Neural cell (in vitro differentiated cells): ENCODE results near the gene TUBB4B. TPM values are rescaled to one million over a fixed set of nuclear protein-coding genes. Genes with fewer than 3 reads are reported as not detected.

Source experiments
- H2AFZ ChIP-seq: fragments of 200-600, 300-800 bp; sonication (generic), shearing (Covaris generic); 2 replicates; pipeline ENCODE4 v1.6.0; 2014; ENCODE audit warnings: low read depth, mild to moderate bottlenecking, antibody characterized with exemption, low read length, moderate library complexity
- H3F3A ChIP-seq: fragments of 200-600 bp; shearing (Covaris generic); 2 replicates; pipeline ENCODE4 v1.6.1; 2016; ENCODE audit warnings: mild to moderate bottlenecking, moderate library complexity, mixed read lengths, antibody characterized with exemption, low read length; ENCODE audit not compliant: insufficient read depth, poor library complexity, severe bottlenecking
- H3K27ac ChIP-seq: fragments of 200-600, 300-800 bp; sonication (generic), shearing (Covaris generic); 2 replicates; pipeline ENCODE4 v1.5.1; 2014; ENCODE audit warnings: mild to moderate bottlenecking, low read length, moderate library complexity
- H3K27me3 ChIP-seq: fragments of 300-800, 200-600 bp; sonication (generic), shearing (Covaris generic); 2 replicates; pipeline ENCODE4 v1.6.0; 2014; ENCODE audit warnings: mild to moderate bottlenecking, low read depth, low read length, moderate library complexity; ENCODE audit not compliant: insufficient read depth
- H3K36me3 ChIP-seq: fragments of 300-800, 200-600 bp; sonication (generic), shearing (Covaris generic); 2 replicates; pipeline ENCODE4 v1.5.1; 2014; ENCODE audit warnings: mild to moderate bottlenecking, antibody characterized with exemption, low read length, moderate library complexity; ENCODE audit not compliant: insufficient read depth
- H3K4me2 ChIP-seq: fragments of 300-800, 200-600 bp; sonication (generic), shearing (Covaris generic); 2 replicates; pipeline ENCODE4 v1.6.0; 2014; ENCODE audit warnings: mild to moderate bottlenecking, low read length
- H3K4me3 ChIP-seq: fragments of 300-800, 200-600 bp; sonication (generic), shearing (Covaris generic); 2 replicates; pipeline ENCODE4 v1.5.1; 2014; ENCODE audit warnings: mild to moderate bottlenecking, low read length, moderate library complexity
- H3K79me2 ChIP-seq: fragments of 200-600 bp; shearing (Covaris generic); replicated peaks from 2 replicates; pipeline ENCODE4 v1.6.0; 2014; ENCODE audit warnings: mild to moderate bottlenecking, low read length, moderate library complexity; ENCODE audit not compliant: insufficient read depth
- H3K9ac ChIP-seq: fragments of 300-800, 200-600 bp; sonication (generic), shearing (Covaris generic); 2 replicates; pipeline ENCODE4 v1.6.1; 2016; ENCODE audit warnings: mild to moderate bottlenecking, low read length, mixed read lengths
- H3K9me2 ChIP-seq: fragments of 200-600 bp; shearing (Covaris generic); 2 replicates; pipeline ENCODE4 v1.6.1; 2016; ENCODE audit warnings: mild to moderate bottlenecking, low read length, mixed read lengths; ENCODE audit not compliant: insufficient read depth
- H3K9me3 ChIP-seq: fragments of 200-600, 300-800 bp; sonication (generic), shearing (Covaris generic); 2 replicates; pipeline ENCODE4 v1.6.1; 2016; ENCODE audit warnings: mild to moderate bottlenecking, mixed run types, low read length, moderate library complexity, mixed read lengths
- H4K20me1 ChIP-seq: fragments of 200-600 bp; shearing (Covaris generic); 2 replicates; pipeline ENCODE4 v1.6.1; 2016; ENCODE audit warnings: mild to moderate bottlenecking, mixed run types; ENCODE audit not compliant: insufficient read depth
- EP300 ChIP-seq: fragments of 450-650 bp; conservative IDR thresholded peaks from 2 replicates; pipeline ENCODE4 v1.6.1; 2014; ENCODE audit warnings: antibody characterized with exemption, mild to moderate bottlenecking, moderate library complexity; ENCODE audit not compliant: poor library complexity, severe bottlenecking
- EZH2 ChIP-seq: fragments of 200-600, 300-800 bp; shearing (Covaris generic), sonication (generic); IDR thresholded peaks from 2 replicates; pipeline ENCODE4 v1.6.1; 2014; ENCODE audit warnings: antibody characterized with exemption, low read length, borderline replicate concordance, mild to moderate bottlenecking; ENCODE audit not compliant: insufficient read depth, poor library complexity, severe bottlenecking
- MXI1 ChIP-seq: fragments of 450-650 bp; conservative IDR thresholded peaks from 2 replicates; pipeline ENCODE4 v1.6.1; 2014; ENCODE audit warnings: antibody characterized with exemption, mild to moderate bottlenecking; ENCODE audit not compliant: poor library complexity, severe bottlenecking
- POLR2AphosphoS5 ChIP-seq: IDR thresholded peaks from 2 replicates; pipeline ENCODE4 v1.6.1; 2012
- RAD21 ChIP-seq: fragments of 450-650 bp; conservative IDR thresholded peaks from 2 replicates; pipeline ENCODE4 v1.6.1; 2014; ENCODE audit warnings: antibody characterized with exemption, mild to moderate bottlenecking, moderate library complexity
- SMC3 ChIP-seq: fragments of 450-650 bp; conservative IDR thresholded peaks from 2 replicates; pipeline ENCODE4 v1.6.1; 2014; ENCODE audit warnings: antibody characterized with exemption, mild to moderate bottlenecking, moderate library complexity; ENCODE audit not compliant: poor library complexity
- TAF1 ChIP-seq: IDR thresholded peaks from 2 replicates; pipeline ENCODE4 v1.6.1; 2012; ENCODE audit warnings: low read depth
- polyA plus RNA-seq: library from polyadenylated mRNA; depleted of rRNA; stranded (reverse); fragments of >200 nt; gene quantifications from 2 replicates; pipeline ENCODE4 v1.2.3, GENCODE V29; 2014
- TF ChIP-seq, protein P1 (sequence below): fragments of 450-650 bp; IDR thresholded peaks from 2 replicates; pipeline ENCODE4 v1.5.1; 2014; ENCODE audit warnings: antibody characterized with exemption, mild to moderate bottlenecking, moderate library complexity; ENCODE audit not compliant: poor library complexity, severe bottlenecking
- TF ChIP-seq, protein P2 (sequence below): IDR thresholded peaks from 2 replicates; pipeline ENCODE4 v1.6.1; 2012; ENCODE audit warnings: borderline replicate concordance

TUBB4B gene
- polyA plus RNA-seq, 1 donor from 2014 or later, result 60.3 TPM

DNA sequence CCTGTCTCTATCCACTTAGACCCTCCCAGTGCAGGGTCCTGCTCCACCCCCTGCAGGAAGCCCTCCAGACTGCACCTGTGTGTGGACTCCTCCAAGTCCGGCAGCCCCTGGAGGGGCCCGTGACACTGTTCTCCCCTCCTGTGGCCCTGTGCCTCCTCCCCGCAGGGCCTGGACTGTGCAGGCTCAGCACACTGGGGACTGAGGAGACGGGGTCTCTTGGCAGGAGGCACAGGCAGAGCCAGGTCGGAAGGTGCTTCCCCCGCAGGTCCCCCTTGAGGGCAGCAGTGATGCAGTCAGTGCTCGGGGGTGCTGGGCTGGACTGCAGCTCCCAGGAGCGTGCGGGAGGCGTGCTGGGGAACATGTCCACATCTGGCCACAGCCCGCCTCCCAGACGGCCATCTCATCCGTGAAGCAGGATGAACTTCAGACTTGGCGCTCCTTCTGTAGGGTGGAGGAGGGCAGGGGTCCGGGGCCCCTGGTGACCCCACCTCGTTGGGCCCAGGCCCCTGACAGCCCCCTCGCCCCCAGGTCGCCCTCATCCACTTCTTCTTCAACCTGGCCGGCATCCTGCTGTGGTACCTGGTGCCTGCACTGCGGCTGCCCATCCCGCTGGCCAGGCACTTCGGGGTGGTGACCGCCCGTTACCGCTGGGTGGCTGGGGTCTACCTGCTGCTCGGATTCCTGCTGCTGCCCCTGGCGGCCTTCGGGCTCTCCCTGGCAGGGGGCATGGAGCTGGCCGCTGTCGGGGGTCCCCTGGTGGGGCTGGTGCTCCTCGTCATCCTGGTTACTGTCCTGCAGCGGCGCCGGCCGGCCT, 5.5 kb upstream of the TUBB4B start:
- Histone ChIP-seq H2AFZ (no peak overlapping the region), H3K79me2 (no peaks in the 10 kb centered on the region), H3K4me3 (no peak overlapping the region), H3K9me2 (no peaks in the 10 kb centered on the region), H3K9ac (no peak overlapping the region), H4K20me1 (no peaks in the 10 kb centered on the region), H3F3A (no peaks in the 10 kb centered on the region), H3K4me2 (no peak overlapping the region), H3K27ac (no peak overlapping the region), H3K36me3 (no peaks in the 10 kb centered on the region), H3K27me3 (no peaks in the 10 kb centered on the region), H3K9me3 (no peaks in the 10 kb centered on the region)
- no peak for TF ChIP-seq EZH2
- no peak for TF ChIP-seq TAF1
- no peak for TF ChIP-seq POLR2AphosphoS5

DNA sequence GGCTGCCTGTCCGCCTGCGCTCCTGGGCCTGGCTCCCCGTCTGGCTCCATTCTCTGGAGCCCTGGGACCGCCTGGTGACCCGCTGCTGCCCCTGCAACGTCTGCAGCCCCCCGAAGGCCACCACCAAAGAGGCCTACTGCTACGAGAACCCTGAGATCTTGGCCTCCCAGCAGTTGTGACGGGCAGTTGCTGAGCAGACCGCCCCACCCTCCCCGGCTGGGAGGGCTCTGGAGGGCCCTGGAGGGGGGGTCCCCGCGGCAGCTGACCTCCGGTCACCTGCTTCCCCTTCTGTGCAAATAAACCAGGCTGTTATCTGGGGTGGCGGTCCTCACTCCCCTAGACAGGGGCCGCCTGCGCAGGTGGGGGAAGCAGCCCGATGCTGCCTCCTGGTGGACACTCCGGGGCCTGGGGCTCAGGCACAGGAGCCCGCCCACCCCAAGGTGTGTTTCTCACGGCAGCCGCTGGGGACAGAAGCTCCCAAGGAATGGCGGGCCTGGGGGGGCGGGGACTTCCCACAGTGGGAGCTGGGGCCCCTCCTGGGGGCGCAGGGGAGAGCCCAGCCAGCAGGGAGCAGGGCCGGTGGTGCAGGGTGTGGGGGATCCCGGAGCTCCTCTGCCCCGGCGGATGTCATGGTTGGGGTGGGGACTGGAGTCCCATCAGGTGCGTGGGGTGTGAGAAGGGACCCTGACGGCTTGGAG, 4.7 kb upstream of the TUBB4B start:
- TF ChIP-seq, protein P1, sequence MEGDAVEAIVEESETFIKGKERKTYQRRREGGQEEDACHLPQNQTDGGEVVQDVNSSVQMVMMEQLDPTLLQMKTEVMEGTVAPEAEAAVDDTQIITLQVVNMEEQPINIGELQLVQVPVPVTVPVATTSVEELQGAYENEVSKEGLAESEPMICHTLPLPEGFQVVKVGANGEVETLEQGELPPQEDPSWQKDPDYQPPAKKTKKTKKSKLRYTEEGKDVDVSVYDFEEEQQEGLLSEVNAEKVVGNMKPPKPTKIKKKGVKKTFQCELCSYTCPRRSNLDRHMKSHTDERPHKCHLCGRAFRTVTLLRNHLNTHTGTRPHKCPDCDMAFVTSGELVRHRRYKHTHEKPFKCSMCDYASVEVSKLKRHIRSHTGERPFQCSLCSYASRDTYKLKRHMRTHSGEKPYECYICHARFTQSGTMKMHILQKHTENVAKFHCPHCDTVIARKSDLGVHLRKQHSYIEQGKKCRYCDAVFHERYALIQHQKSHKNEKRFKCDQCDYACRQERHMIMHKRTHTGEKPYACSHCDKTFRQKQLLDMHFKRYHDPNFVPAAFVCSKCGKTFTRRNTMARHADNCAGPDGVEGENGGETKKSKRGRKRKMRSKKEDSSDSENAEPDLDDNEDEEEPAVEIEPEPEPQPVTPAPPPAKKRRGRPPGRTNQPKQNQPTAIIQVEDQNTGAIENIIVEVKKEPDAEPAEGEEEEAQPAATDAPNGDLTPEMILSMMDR, result peak; percentile 82
- TF ChIP-seq RAD21 (peak; percentile 58), TAF1 (no peak), MXI1 (no peak), EZH2 (no peak), POLR2AphosphoS5 (no peak), EP300 (no peak), SMC3 (peak; percentile 66)
- TF ChIP-seq, protein P2, sequence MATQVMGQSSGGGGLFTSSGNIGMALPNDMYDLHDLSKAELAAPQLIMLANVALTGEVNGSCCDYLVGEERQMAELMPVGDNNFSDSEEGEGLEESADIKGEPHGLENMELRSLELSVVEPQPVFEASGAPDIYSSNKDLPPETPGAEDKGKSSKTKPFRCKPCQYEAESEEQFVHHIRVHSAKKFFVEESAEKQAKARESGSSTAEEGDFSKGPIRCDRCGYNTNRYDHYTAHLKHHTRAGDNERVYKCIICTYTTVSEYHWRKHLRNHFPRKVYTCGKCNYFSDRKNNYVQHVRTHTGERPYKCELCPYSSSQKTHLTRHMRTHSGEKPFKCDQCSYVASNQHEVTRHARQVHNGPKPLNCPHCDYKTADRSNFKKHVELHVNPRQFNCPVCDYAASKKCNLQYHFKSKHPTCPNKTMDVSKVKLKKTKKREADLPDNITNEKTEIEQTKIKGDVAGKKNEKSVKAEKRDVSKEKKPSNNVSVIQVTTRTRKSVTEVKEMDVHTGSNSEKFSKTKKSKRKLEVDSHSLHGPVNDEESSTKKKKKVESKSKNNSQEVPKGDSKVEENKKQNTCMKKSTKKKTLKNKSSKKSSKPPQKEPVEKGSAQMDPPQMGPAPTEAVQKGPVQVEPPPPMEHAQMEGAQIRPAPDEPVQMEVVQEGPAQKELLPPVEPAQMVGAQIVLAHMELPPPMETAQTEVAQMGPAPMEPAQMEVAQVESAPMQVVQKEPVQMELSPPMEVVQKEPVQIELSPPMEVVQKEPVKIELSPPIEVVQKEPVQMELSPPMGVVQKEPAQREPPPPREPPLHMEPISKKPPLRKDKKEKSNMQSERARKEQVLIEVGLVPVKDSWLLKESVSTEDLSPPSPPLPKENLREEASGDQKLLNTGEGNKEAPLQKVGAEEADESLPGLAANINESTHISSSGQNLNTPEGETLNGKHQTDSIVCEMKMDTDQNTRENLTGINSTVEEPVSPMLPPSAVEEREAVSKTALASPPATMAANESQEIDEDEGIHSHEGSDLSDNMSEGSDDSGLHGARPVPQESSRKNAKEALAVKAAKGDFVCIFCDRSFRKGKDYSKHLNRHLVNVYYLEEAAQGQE, result no peak
- Histone ChIP-seq H3K27me3 (no peaks in the 10 kb centered on the region), H3K9me2 (no peaks in the 10 kb centered on the region), H3F3A (no peaks in the 10 kb centered on the region), H3K4me3 (no peak overlapping the region), H3K4me2 (no peak overlapping the region), H3K9ac (no peak overlapping the region), H3K27ac (no peak overlapping the region), H3K79me2 (no peaks in the 10 kb centered on the region), H3K36me3 (no peaks in the 10 kb centered on the region), H4K20me1 (no peaks in the 10 kb centered on the region), H2AFZ (no peak overlapping the region), H3K9me3 (no peaks in the 10 kb centered on the region)
